ENCODE measurements around the gene NMT2.

NMT2 gene

DNA sequence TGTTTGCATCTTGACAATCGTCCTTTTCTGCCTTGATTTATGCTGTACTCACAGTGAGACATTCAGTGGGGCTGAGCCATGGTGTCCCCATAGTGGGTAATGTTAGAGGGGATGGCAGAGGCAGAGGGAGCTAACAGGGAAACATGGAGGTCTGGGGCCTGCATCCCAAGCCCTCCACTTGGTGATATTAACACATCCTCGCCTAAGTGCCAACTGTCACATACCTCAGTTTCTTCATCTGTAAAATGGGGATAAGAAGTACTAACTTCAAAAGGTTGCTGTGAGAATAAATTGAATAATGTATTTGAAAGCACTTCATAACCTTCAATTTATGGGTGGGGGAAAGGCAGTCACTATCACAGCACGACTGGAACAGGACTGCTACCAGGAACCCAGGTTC lies 43.6 kb downstream of the NMT2 start:
- Histone ChIP-seq H3K27ac (ENCODE audit: low read depth, low read length) (no peak overlapping the region), H3K9ac (ENCODE audit: low read length in 5 of 5) (peak overlapping the region in 1 of 5 donors; percentile 30), H3K9me3 (ENCODE audit: control insufficient read depth in 5 of 5, low read length in 5 of 5) (no peaks in the 10 kb centered on the region), H3K4me3 (ENCODE audit: low read depth in 1 of 5, low read length in 5 of 5) (no peak overlapping the region), H3K27me3 (ENCODE audit: control insufficient read depth in 5 of 5, insufficient read depth in 4 of 5, low read length in 5 of 5) (no peaks in the 10 kb centered on the region), H3K36me3 (ENCODE audit: control insufficient read depth in 5 of 5, insufficient read depth in 5 of 5, low read length in 5 of 5) (peaks cover 36 to 75% (median 50%) of the 10 kb centered on the region in 5 donors), H3K4me1 (ENCODE audit: control insufficient read depth in 5 of 5, insufficient read depth in 5 of 5, low read length in 5 of 5) (peaks cover 0 to 3% (median 0%) of the 10 kb centered on the region in 5 donors)

DNA sequence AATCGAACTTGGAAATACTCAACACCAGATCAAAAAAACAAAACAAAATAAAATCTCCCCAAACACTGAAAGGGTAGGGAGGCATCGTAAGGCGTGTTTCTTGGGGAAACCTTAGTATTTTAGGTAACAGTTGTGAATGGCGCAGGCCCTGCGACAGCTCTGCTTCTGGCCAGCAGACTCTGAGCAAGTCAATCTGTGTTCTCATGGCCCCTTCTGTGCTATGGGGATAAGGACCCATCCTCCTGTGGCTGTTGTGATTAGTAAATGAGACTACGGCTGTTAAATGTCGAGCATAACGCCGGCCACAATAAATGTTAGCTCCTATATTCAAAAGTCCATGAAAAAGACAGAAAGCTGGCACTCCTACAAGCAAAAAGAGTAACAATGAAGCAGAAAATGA lies 44.3 kb downstream of the NMT2 start:
- Histone ChIP-seq H3K27ac (ENCODE audit: low read depth, low read length) (no peak overlapping the region), H3K36me3 (ENCODE audit: control insufficient read depth in 5 of 5, insufficient read depth in 5 of 5, low read length in 5 of 5) (peaks cover 39 to 75% (median 51%) of the 10 kb centered on the region in 5 donors), H3K4me3 (ENCODE audit: low read depth in 1 of 5, low read length in 5 of 5) (no peak overlapping the region), H3K4me1 (ENCODE audit: control insufficient read depth in 5 of 5, insufficient read depth in 5 of 5, low read length in 5 of 5) (peaks cover 0 to 3% (median 0%) of the 10 kb centered on the region in 5 donors), H3K9ac (ENCODE audit: low read length in 5 of 5) (no peak overlapping the region), H3K9me3 (ENCODE audit: control insufficient read depth in 5 of 5, low read length in 5 of 5) (no peaks in the 10 kb centered on the region), H3K27me3 (ENCODE audit: control insufficient read depth in 5 of 5, insufficient read depth in 4 of 5, low read length in 5 of 5) (no peaks in the 10 kb centered on the region)

GRCh38 chr10:15123749-15124184 lies 44.7 kb downstream of the NMT2 start:
- no peaks in the 10 kb centered on the region for H3K27me3 ChIP-seq (ENCODE audit: control insufficient read depth in 5 of 5, insufficient read depth in 4 of 5, low read length in 5 of 5)
- no peak overlapping the region for H3K27ac ChIP-seq (ENCODE audit: low read depth, low read length)
- H3K4me1 ChIP-seq (ENCODE audit: control insufficient read depth in 5 of 5, insufficient read depth in 5 of 5, low read length in 5 of 5): peaks cover 0 to 3% (median 0%) of the 10 kb centered on the region in 5 donors
- H3K4me3 ChIP-seq (ENCODE audit: low read depth in 1 of 5, low read length in 5 of 5): no peak overlapping the region
- H3K36me3 ChIP-seq (ENCODE audit: control insufficient read depth in 5 of 5, insufficient read depth in 5 of 5, low read length in 5 of 5): peaks cover 39 to 75% (median 55%) of the 10 kb centered on the region in 5 donors
- no peaks in the 10 kb centered on the region for H3K9me3 ChIP-seq (ENCODE audit: control insufficient read depth in 5 of 5, low read length in 5 of 5)
- no peak overlapping the region for H3K9ac ChIP-seq (ENCODE audit: low read length in 5 of 5)

DNA sequence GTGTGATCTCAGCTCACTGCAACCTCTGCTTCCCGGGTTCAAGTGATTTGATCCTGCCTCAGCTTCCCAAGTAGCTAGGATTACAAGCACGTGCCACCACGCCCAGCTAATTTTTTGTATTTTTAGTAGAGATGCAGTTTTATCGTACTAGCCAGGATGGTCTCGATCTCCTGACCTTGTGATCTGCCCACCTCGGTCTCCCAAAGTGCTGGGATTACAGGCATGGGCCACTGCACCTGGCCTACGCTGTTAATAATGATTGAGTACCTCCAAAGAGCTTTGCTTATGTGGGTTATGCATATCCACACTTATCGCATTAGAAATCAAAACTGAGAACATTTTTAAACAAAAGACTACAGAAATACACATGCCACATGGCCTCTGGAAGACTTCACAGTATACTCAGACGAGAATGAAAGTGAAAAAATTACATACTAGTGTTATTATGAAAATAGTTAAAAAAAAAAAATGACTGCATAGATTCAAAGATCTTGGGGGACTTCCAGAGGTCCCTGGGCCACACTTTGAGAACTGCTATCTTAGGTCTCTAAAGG lies 45.9 kb downstream of the NMT2 start:
- no peak overlapping the region for H3K27ac ChIP-seq (ENCODE audit: low read depth, low read length)
- no peak overlapping the region for H3K9ac ChIP-seq (ENCODE audit: low read length in 5 of 5)
- peaks cover 40 to 79% (median 58%) of the 10 kb centered on the region in 5 donors for H3K36me3 ChIP-seq (ENCODE audit: control insufficient read depth in 5 of 5, insufficient read depth in 5 of 5, low read length in 5 of 5)

DNA sequence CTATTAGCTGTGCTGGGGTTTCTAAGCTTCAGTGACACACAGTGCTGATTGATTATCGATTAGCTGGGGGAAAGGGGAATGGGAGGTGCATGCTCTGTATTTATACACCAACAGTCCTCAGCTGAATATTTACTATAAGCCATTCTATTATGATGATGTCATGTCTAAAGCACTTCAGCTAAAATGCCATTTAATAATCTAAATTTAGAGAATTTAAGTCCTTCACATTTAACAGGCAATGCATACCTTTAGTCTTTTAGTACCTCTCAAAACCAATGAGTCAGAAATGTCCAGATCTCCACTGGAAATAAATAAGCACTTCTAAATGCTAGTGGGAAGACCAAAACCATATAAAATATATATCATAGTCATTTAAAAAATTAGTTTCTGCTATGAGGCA lies 46.8 kb downstream of the NMT2 start:
- H3K27me3 ChIP-seq (ENCODE audit: control insufficient read depth in 5 of 5, insufficient read depth in 4 of 5, low read length in 5 of 5): no peaks in the 10 kb centered on the region
- no peaks in the 10 kb centered on the region for H3K4me1 ChIP-seq (ENCODE audit: control insufficient read depth in 5 of 5, insufficient read depth in 5 of 5, low read length in 5 of 5)
- no peak overlapping the region for H3K27ac ChIP-seq (ENCODE audit: low read depth, low read length)
- no peak overlapping the region for H3K4me3 ChIP-seq (ENCODE audit: low read depth in 1 of 5, low read length in 5 of 5)
- peaks cover 42 to 80% (median 62%) of the 10 kb centered on the region in 5 donors for H3K36me3 ChIP-seq (ENCODE audit: control insufficient read depth in 5 of 5, insufficient read depth in 5 of 5, low read length in 5 of 5)
- H3K9me3 ChIP-seq (ENCODE audit: control insufficient read depth in 5 of 5, low read length in 5 of 5): no peaks in the 10 kb centered on the region
- no peak overlapping the region for H3K9ac ChIP-seq (ENCODE audit: low read length in 5 of 5)

More for the DNA sequence above, 45.9 kb downstream of the NMT2 start:
- no peaks in the 10 kb centered on the region for H3K9me3 ChIP-seq (ENCODE audit: control insufficient read depth in 5 of 5, low read length in 5 of 5)
- H3K4me1 ChIP-seq (ENCODE audit: control insufficient read depth in 5 of 5, insufficient read depth in 5 of 5, low read length in 5 of 5): no peaks in the 10 kb centered on the region
- no peak overlapping the region for H3K4me3 ChIP-seq (ENCODE audit: low read depth in 1 of 5, low read length in 5 of 5)
- H3K27me3 ChIP-seq (ENCODE audit: control insufficient read depth in 5 of 5, insufficient read depth in 4 of 5, low read length in 5 of 5): no peaks in the 10 kb centered on the region

DNA sequence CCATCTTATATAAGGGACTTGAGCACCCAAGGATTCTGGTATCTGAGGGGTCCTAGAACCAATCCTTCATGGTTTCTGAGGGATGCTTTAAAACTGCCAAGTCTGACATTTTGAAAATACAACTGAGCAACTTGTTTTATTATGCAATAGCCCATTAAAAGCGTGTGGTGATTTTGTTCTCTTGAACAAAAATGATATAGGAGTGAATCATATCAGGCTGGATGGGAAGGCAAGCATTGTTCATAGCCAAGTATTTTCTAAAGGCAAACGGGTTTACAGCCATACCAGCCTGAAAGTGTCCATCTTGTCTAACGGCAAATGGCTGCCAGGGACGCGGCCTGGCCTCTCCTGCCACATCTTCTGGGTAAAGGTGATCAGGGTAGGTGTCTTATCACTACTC lies 48.0 kb downstream of the NMT2 start:
- Histone ChIP-seq H3K9ac (ENCODE audit: low read length in 5 of 5) (no peak overlapping the region), H3K36me3 (ENCODE audit: control insufficient read depth in 5 of 5, insufficient read depth in 5 of 5, low read length in 5 of 5) (peaks cover 47 to 78% (median 59%) of the 10 kb centered on the region in 5 donors), H3K4me1 (ENCODE audit: control insufficient read depth in 5 of 5, insufficient read depth in 5 of 5, low read length in 5 of 5) (no peaks in the 10 kb centered on the region)

DNA sequence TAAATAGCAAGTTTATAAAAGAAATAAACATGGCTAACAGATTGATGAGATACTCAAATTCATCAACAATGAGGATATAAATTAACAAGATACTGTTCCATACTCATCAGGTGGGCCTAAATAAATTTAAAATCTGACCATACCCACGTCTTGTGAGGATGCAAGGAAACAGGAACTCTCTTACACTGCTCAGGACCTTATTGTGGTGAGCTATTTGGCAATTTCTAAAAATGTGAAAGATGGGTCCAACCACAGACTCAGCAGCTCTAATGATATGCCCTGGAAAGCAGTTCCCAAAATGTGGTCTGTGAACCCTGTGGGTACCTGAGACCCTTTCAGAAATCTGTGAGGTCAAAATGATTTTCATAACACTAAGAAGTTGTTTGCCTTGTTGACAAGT lies 49.9 kb downstream of the NMT2 start:
- H3K4me3 ChIP-seq (ENCODE audit: low read depth in 1 of 5, low read length in 5 of 5): no peak overlapping the region

More for the DNA sequence above, 48.0 kb downstream of the NMT2 start:
- no peak overlapping the region for H3K4me3 ChIP-seq (ENCODE audit: low read depth in 1 of 5, low read length in 5 of 5)
- no peak overlapping the region for H3K27ac ChIP-seq (ENCODE audit: low read depth, low read length)
- no peaks in the 10 kb centered on the region for H3K9me3 ChIP-seq (ENCODE audit: control insufficient read depth in 5 of 5, low read length in 5 of 5)
- no peaks in the 10 kb centered on the region for H3K27me3 ChIP-seq (ENCODE audit: control insufficient read depth in 5 of 5, insufficient read depth in 4 of 5, low read length in 5 of 5)

DNA sequence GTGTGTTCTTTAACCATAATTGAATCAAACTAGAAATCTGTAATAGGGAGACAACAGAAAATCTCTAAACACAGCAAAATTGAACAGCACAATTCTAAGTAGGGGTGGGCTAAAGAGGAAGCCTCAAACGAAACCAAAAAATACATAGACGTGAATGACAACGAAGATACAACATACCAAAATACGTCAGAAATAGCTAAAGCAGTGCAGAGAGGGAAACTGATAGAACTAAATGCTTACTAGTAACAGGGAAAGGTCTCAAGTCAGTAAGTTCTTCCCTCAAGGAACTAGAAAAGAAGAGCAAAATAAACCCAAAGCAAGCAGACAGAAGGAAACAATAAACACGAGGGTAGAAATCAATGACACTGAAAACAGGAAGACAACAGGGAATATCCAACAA lies 52.3 kb downstream of the NMT2 start:
- no peaks in the 10 kb centered on the region for H3K27me3 ChIP-seq (ENCODE audit: control insufficient read depth in 5 of 5, insufficient read depth in 4 of 5, low read length in 5 of 5)
- peaks cover 45 to 67% (median 57%) of the 10 kb centered on the region in 5 donors for H3K36me3 ChIP-seq (ENCODE audit: control insufficient read depth in 5 of 5, insufficient read depth in 5 of 5, low read length in 5 of 5)
- no peaks in the 10 kb centered on the region for H3K9me3 ChIP-seq (ENCODE audit: control insufficient read depth in 5 of 5, low read length in 5 of 5)

More for the DNA sequence above, 49.9 kb downstream of the NMT2 start:
- H3K9ac ChIP-seq (ENCODE audit: low read length in 5 of 5): no peak overlapping the region
- H3K27me3 ChIP-seq (ENCODE audit: control insufficient read depth in 5 of 5, insufficient read depth in 4 of 5, low read length in 5 of 5): no peaks in the 10 kb centered on the region
- H3K4me1 ChIP-seq (ENCODE audit: control insufficient read depth in 5 of 5, insufficient read depth in 5 of 5, low read length in 5 of 5): no peaks in the 10 kb centered on the region
- no peaks in the 10 kb centered on the region for H3K9me3 ChIP-seq (ENCODE audit: control insufficient read depth in 5 of 5, low read length in 5 of 5)
- no peak overlapping the region for H3K27ac ChIP-seq (ENCODE audit: low read depth, low read length)
- H3K36me3 ChIP-seq (ENCODE audit: control insufficient read depth in 5 of 5, insufficient read depth in 5 of 5, low read length in 5 of 5): peaks cover 46 to 71% (median 50%) of the 10 kb centered on the region in 5 donors

DNA sequence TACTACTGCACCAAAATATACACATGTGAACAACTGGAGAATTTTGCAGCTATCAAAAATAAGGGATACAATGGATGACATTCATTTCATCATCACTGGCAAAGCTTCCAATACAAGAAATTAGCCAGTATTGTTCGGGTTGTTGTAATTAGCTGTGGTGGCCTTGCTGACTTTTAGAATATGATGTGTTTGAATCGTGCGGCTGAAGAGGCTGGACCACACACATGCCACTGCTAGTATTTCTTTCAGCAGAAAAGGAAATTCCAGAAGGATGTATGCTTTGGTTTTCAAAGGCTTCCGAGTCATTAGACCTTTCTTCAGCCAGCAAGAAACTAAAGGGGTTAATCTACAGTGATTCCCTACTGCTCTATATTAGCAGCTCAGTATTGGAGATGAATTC lies 54.7 kb downstream of the NMT2 start:
- Histone ChIP-seq H3K9me3 (ENCODE audit: control insufficient read depth in 5 of 5, low read length in 5 of 5) (no peaks in the 10 kb centered on the region), H3K4me1 (ENCODE audit: control insufficient read depth in 5 of 5, insufficient read depth in 5 of 5, low read length in 5 of 5) (no peaks in the 10 kb centered on the region), H3K4me3 (ENCODE audit: low read depth in 1 of 5, low read length in 5 of 5) (no peak overlapping the region), H3K9ac (ENCODE audit: low read length in 5 of 5) (no peak overlapping the region), H3K36me3 (ENCODE audit: control insufficient read depth in 5 of 5, insufficient read depth in 5 of 5, low read length in 5 of 5) (peaks cover 37 to 66% (median 54%) of the 10 kb centered on the region in 5 donors), H3K27ac (ENCODE audit: low read depth, low read length) (no peak overlapping the region), H3K27me3 (ENCODE audit: control insufficient read depth in 5 of 5, insufficient read depth in 4 of 5, low read length in 5 of 5) (no peaks in the 10 kb centered on the region)

More for the DNA sequence above, 52.3 kb downstream of the NMT2 start:
- Histone ChIP-seq H3K4me1 (ENCODE audit: control insufficient read depth in 5 of 5, insufficient read depth in 5 of 5, low read length in 5 of 5) (no peaks in the 10 kb centered on the region), H3K9ac (ENCODE audit: low read length in 5 of 5) (no peak overlapping the region), H3K27ac (ENCODE audit: low read depth, low read length) (no peak overlapping the region), H3K4me3 (ENCODE audit: low read depth in 1 of 5, low read length in 5 of 5) (no peak overlapping the region)

DNA sequence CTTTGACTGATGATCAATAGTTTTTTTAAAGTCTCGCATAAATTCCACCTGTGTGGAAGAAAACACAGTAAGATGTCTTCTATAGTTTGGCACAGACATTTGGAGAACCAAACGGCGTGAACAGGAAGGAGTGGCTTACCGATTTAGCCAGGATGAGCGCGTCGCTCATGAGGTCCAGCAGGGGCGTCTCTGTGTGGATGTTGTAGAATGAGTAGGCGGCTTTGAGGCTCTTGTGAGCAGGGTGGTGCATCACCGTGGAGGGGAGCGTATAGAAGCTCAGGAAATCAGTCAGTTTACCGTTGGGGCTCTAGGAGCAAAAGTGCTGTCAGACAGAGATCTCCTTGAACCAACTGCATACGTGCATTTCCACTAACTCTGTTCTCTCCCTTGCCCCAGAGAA lies 55.8 kb downstream of the NMT2 start:
- no peaks in the 10 kb centered on the region for H3K9me3 ChIP-seq (ENCODE audit: control insufficient read depth in 5 of 5, low read length in 5 of 5)
- peaks cover 36 to 65% (median 54%) of the 10 kb centered on the region in 5 donors for H3K36me3 ChIP-seq (ENCODE audit: control insufficient read depth in 5 of 5, insufficient read depth in 5 of 5, low read length in 5 of 5)
- H3K27me3 ChIP-seq (ENCODE audit: control insufficient read depth in 5 of 5, insufficient read depth in 4 of 5, low read length in 5 of 5): no peaks in the 10 kb centered on the region
- H3K4me3 ChIP-seq (ENCODE audit: low read depth in 1 of 5, low read length in 5 of 5): no peak overlapping the region
- H3K4me1 ChIP-seq (ENCODE audit: control insufficient read depth in 5 of 5, insufficient read depth in 5 of 5, low read length in 5 of 5): no peaks in the 10 kb centered on the region
- no peak overlapping the region for H3K9ac ChIP-seq (ENCODE audit: low read length in 5 of 5)
- no peak overlapping the region for H3K27ac ChIP-seq (ENCODE audit: low read depth, low read length)

All from subcutaneous abdominal adipose tissue (tissue), 5 donors.